Measurements from ENCODE around the gene B3GALT2. TPM values are rescaled to one million over a fixed set of nuclear protein-coding genes. Genes with fewer than 3 reads are reported as not detected.
"Not testable (repeated sequence)": the region's sequence is repeated elsewhere in the genome, so short reads cannot be mapped to it uniquely, and the experiment has no call there.

Gene B3GALT2
- total RNA-seq (0.38 TPM), polyA plus RNA-seq (0.21 TPM)
- long read RNA-seq, donor 1: 0 reads
- long read RNA-seq, donor 2: 0 reads
- long read RNA-seq, donor 3: 0 reads
- long read RNA-seq, donor 4, partial matches to known transcripts: 0 of 1 reads
- long read RNA-seq, donor 4, other reads (novel, unspliced or antisense): 0 of 1 reads
- long read RNA-seq, donor 5, partial matches to known transcripts: 0 of 1 reads
- long read RNA-seq, donor 5, other reads (novel, unspliced or antisense): 0 of 1 reads
- long read RNA-seq, donor 6: 0 reads
- long read RNA-seq, donor 7: 0 reads
- long read RNA-seq, donor 8: 0 reads
- long read RNA-seq, donor 9: 0 reads
- long read RNA-seq, donor 10: 0 reads

GRCh38 chr1:193185901-193186731, at the start of gene B3GALT2:
Gene B3GALT2 (minus strand): TSS chr1:193186613. CDS start chr1:193181562, 5,051 bp downstream.
- 66% methylated on average over 13 of the region's 13 CpGs for whole genome bisulfite sequencing
- Histone ChIP-seq H3K27ac (ENCODE audit: low read depth in 1 of 2, low read length in 1 of 2) (peak within 1 kb of the TSS in 1 of 2 donors; percentile 73), H3K4me3 (ENCODE audit: low read length in 2 of 2) (no peak within 1 kb of the TSS), H3K9me3 (ENCODE audit: control insufficient read depth in 2 of 2, insufficient read depth in 1 of 2, low read length in 1 of 2) (no peaks in the 10 kb centered on the region), H3K4me1 (ENCODE audit: control insufficient read depth in 2 of 2, insufficient read depth in 2 of 2, low read length in 2 of 2) (peaks cover 6 to 8% of the 10 kb centered on the region in 2 donors), H3K27me3 (ENCODE audit: control insufficient read depth in 2 of 2, insufficient read depth in 1 of 2, low read length in 1 of 2) (no peaks in the 10 kb centered on the region), H3K36me3 (ENCODE audit: control insufficient read depth in 2 of 2, insufficient read depth in 2 of 2, low read length in 1 of 2) (no peaks in the 10 kb centered on the region)
- DNase-seq (ENCODE audit: low read depth in 6 of 9, low spot score in 9 of 9): peak in 7 of 9 donors; percentile 19 to 76 (median 38)

- H3K4me1 ChIP-seq (ENCODE audit: control insufficient read depth in 2 of 2, insufficient read depth in 2 of 2, low read length in 2 of 2): no peaks in the 10 kb centered on the region
- H3K4me3 ChIP-seq (ENCODE audit: low read length in 2 of 2): no peak overlapping the region
- H3K9me3 ChIP-seq (ENCODE audit: control insufficient read depth in 2 of 2, insufficient read depth in 1 of 2, low read length in 1 of 2): no peaks in the 10 kb centered on the region
- no peaks in the 10 kb centered on the region for H3K27me3 ChIP-seq (ENCODE audit: control insufficient read depth in 2 of 2, insufficient read depth in 1 of 2, low read length in 1 of 2)
- peaks cover 8 to 20% of the 10 kb centered on the region in 2 donors for H3K36me3 ChIP-seq (ENCODE audit: control insufficient read depth in 2 of 2, insufficient read depth in 2 of 2, low read length in 1 of 2)
- WGBS: 97% methylated on average over 1 of the region's 1 CpG
- no peak overlapping the region for H3K27ac ChIP-seq (ENCODE audit: low read depth in 1 of 2, low read length in 1 of 2)
- no peak for DNase-seq (ENCODE audit: low read depth in 6 of 9, low spot score in 9 of 9)
Observed at GRCh38 chr1:193234530-193234929, 48.1 kb upstream of the B3GALT2 start.

GRCh38 chr1:193231146-193231545, 44.7 kb upstream of the B3GALT2 start:
- H3K27ac ChIP-seq (ENCODE audit: low read depth in 1 of 2, low read length in 1 of 2): not testable (repeated sequence)

GRCh38 chr1:193229136-193229535, 42.7 kb upstream of the B3GALT2 start:
- Histone ChIP-seq H3K4me3 (ENCODE audit: low read length in 2 of 2) (no peak overlapping the region), H3K9me3 (ENCODE audit: control insufficient read depth in 2 of 2, insufficient read depth in 1 of 2, low read length in 1 of 2) (no peaks in the 10 kb centered on the region)
- WGBS: 98% methylated on average over 3 of the region's 3 CpGs

More at GRCh38 chr1:193231146-193231545, 44.7 kb upstream of the B3GALT2 start:
- not testable (repeated sequence) for H3K9me3 ChIP-seq (ENCODE audit: control insufficient read depth in 2 of 2, insufficient read depth in 1 of 2, low read length in 1 of 2); DNase-seq (ENCODE audit: low read depth in 6 of 9, low spot score in 9 of 9); H3K4me3 ChIP-seq (ENCODE audit: low read length in 2 of 2); H3K27me3 ChIP-seq (ENCODE audit: control insufficient read depth in 2 of 2, insufficient read depth in 1 of 2, low read length in 1 of 2); H3K4me1 ChIP-seq (ENCODE audit: control insufficient read depth in 2 of 2, insufficient read depth in 2 of 2, low read length in 2 of 2); H3K36me3 ChIP-seq (ENCODE audit: control insufficient read depth in 2 of 2, insufficient read depth in 2 of 2, low read length in 1 of 2)

GRCh38 chr1:193222056-193222615, 35.7 kb upstream of the B3GALT2 start:
- H3K27ac ChIP-seq (ENCODE audit: low read depth in 1 of 2, low read length in 1 of 2): no peak overlapping the region
- no peaks in the 10 kb centered on the region for H3K9me3 ChIP-seq (ENCODE audit: control insufficient read depth in 2 of 2, insufficient read depth in 1 of 2, low read length in 1 of 2)
- DNase-seq (ENCODE audit: low read depth in 6 of 9, low spot score in 9 of 9): no peak
- H3K36me3 ChIP-seq (ENCODE audit: control insufficient read depth in 2 of 2, insufficient read depth in 2 of 2, low read length in 1 of 2): peaks cover 8 to 15% of the 10 kb centered on the region in 2 donors
- 97% methylated on average over 8 of the region's 8 CpGs for WGBS
- H3K4me1 ChIP-seq (ENCODE audit: control insufficient read depth in 2 of 2, insufficient read depth in 2 of 2, low read length in 2 of 2): no peaks in the 10 kb centered on the region
- no peaks in the 10 kb centered on the region for H3K27me3 ChIP-seq (ENCODE audit: control insufficient read depth in 2 of 2, insufficient read depth in 1 of 2, low read length in 1 of 2)
- H3K4me3 ChIP-seq (ENCODE audit: low read length in 2 of 2): no peak overlapping the region

More at GRCh38 chr1:193229136-193229535, 42.7 kb upstream of the B3GALT2 start:
- Histone ChIP-seq H3K36me3 (ENCODE audit: control insufficient read depth in 2 of 2, insufficient read depth in 2 of 2, low read length in 1 of 2) (peaks cover 0 to 8% of the 10 kb centered on the region in 2 donors), H3K27me3 (ENCODE audit: control insufficient read depth in 2 of 2, insufficient read depth in 1 of 2, low read length in 1 of 2) (no peaks in the 10 kb centered on the region), H3K4me1 (ENCODE audit: control insufficient read depth in 2 of 2, insufficient read depth in 2 of 2, low read length in 2 of 2) (no peaks in the 10 kb centered on the region), H3K27ac (ENCODE audit: low read depth in 1 of 2, low read length in 1 of 2) (no peak overlapping the region)
- DNase-seq (ENCODE audit: low read depth in 6 of 9, low spot score in 9 of 9): no peak

- DNase-seq (ENCODE audit: low read depth in 6 of 9, low spot score in 9 of 9): no peak
- no peak overlapping the region for H3K27ac ChIP-seq (ENCODE audit: low read depth in 1 of 2, low read length in 1 of 2)
Observed at GRCh38 chr1:193221651-193222050, 35.2 kb upstream of the B3GALT2 start.

GRCh38 chr1:193219391-193219790, 33.0 kb upstream of the B3GALT2 start:
- no peaks in the 10 kb centered on the region for H3K9me3 ChIP-seq (ENCODE audit: control insufficient read depth in 2 of 2, insufficient read depth in 1 of 2, low read length in 1 of 2)
- DNase-seq (ENCODE audit: low read depth in 6 of 9, low spot score in 9 of 9): no peak
- H3K4me1 ChIP-seq (ENCODE audit: control insufficient read depth in 2 of 2, insufficient read depth in 2 of 2, low read length in 2 of 2): no peaks in the 10 kb centered on the region
- H3K4me3 ChIP-seq (ENCODE audit: low read length in 2 of 2): no peak overlapping the region
- H3K27ac ChIP-seq (ENCODE audit: low read depth in 1 of 2, low read length in 1 of 2): no peak overlapping the region
- peaks cover 18 to 28% of the 10 kb centered on the region in 2 donors for H3K36me3 ChIP-seq (ENCODE audit: control insufficient read depth in 2 of 2, insufficient read depth in 2 of 2, low read length in 1 of 2)
- no peaks in the 10 kb centered on the region for H3K27me3 ChIP-seq (ENCODE audit: control insufficient read depth in 2 of 2, insufficient read depth in 1 of 2, low read length in 1 of 2)
- 99% methylated on average over 4 of the region's 4 CpGs for WGBS

More at GRCh38 chr1:193221651-193222050, 35.2 kb upstream of the B3GALT2 start:
- Histone ChIP-seq H3K27me3 (ENCODE audit: control insufficient read depth in 2 of 2, insufficient read depth in 1 of 2, low read length in 1 of 2) (no peaks in the 10 kb centered on the region), H3K36me3 (ENCODE audit: control insufficient read depth in 2 of 2, insufficient read depth in 2 of 2, low read length in 1 of 2) (peaks cover 13 to 18% of the 10 kb centered on the region in 2 donors), H3K9me3 (ENCODE audit: control insufficient read depth in 2 of 2, insufficient read depth in 1 of 2, low read length in 1 of 2) (no peaks in the 10 kb centered on the region), H3K4me3 (ENCODE audit: low read length in 2 of 2) (no peak overlapping the region), H3K4me1 (ENCODE audit: control insufficient read depth in 2 of 2, insufficient read depth in 2 of 2, low read length in 2 of 2) (no peaks in the 10 kb centered on the region)

GRCh38 chr1:193216920-193217319, 30.5 kb upstream of the B3GALT2 start:
- peaks cover 18 to 40% of the 10 kb centered on the region in 2 donors for H3K36me3 ChIP-seq (ENCODE audit: control insufficient read depth in 2 of 2, insufficient read depth in 2 of 2, low read length in 1 of 2)
- no peaks in the 10 kb centered on the region for H3K27me3 ChIP-seq (ENCODE audit: control insufficient read depth in 2 of 2, insufficient read depth in 1 of 2, low read length in 1 of 2)
- no peak overlapping the region for H3K27ac ChIP-seq (ENCODE audit: low read depth in 1 of 2, low read length in 1 of 2)
- H3K4me1 ChIP-seq (ENCODE audit: control insufficient read depth in 2 of 2, insufficient read depth in 2 of 2, low read length in 2 of 2): no peaks in the 10 kb centered on the region
- no peak for DNase-seq (ENCODE audit: low read depth in 6 of 9, low spot score in 9 of 9)
- H3K4me3 ChIP-seq (ENCODE audit: low read length in 2 of 2): no peak overlapping the region
- 96% methylated on average over 8 of the region's 8 CpGs for WGBS
- no peaks in the 10 kb centered on the region for H3K9me3 ChIP-seq (ENCODE audit: control insufficient read depth in 2 of 2, insufficient read depth in 1 of 2, low read length in 1 of 2)

- Histone ChIP-seq H3K27ac (ENCODE audit: low read depth in 1 of 2, low read length in 1 of 2) (no peak overlapping the region), H3K9me3 (ENCODE audit: control insufficient read depth in 2 of 2, insufficient read depth in 1 of 2, low read length in 1 of 2) (no peaks in the 10 kb centered on the region), H3K27me3 (ENCODE audit: control insufficient read depth in 2 of 2, insufficient read depth in 1 of 2, low read length in 1 of 2) (no peaks in the 10 kb centered on the region), H3K4me3 (ENCODE audit: low read length in 2 of 2) (no peak overlapping the region), H3K4me1 (ENCODE audit: control insufficient read depth in 2 of 2, insufficient read depth in 2 of 2, low read length in 2 of 2) (no peaks in the 10 kb centered on the region), H3K36me3 (ENCODE audit: control insufficient read depth in 2 of 2, insufficient read depth in 2 of 2, low read length in 1 of 2) (peaks cover 18 to 37% of the 10 kb centered on the region in 2 donors)
- 99% methylated on average over 4 of the region's 4 CpGs for WGBS
- no peak for DNase-seq (ENCODE audit: low read depth in 6 of 9, low spot score in 9 of 9)
Observed at GRCh38 chr1:193213998-193214397, 27.6 kb upstream of the B3GALT2 start.

Data from thymus (tissue), 14 donors.